ENCODE results near the gene CHRNA9. TPM values are rescaled to one million over a fixed set of nuclear protein-coding genes. Genes with fewer than 3 reads are reported as not detected.

Gene CHRNA9
- total and polyA plus RNA-seq, 7 experiments from 2014 or later: 0.30 to 1.1 (median 0.39) TPM; not detected in 3

- peak overlapping the region in 8 of 9 donors; percentile 94 to 99 (median 98) for H3K27ac Mint-ChIP-seq
- ChIA-PET POLR2A (interaction anchor here (0.6 to 4.4 kb wide), 31 partner anchors 8 to 253 kb away, joined by 3 to 36 read pairs (median 5); no protein-coding TSS in a partner anchor), CTCF (interaction anchor here (0.6 to 2.9 kb wide), 17 partner anchors 9 to 89 kb away, joined by 3 to 13 read pairs (median 4); no protein-coding TSS in a partner anchor)
- DNase-seq: no peak
- peaks cover 50 to 86% (median 72%) of the 10 kb centered on the region in 7 donors for H3K4me1 Mint-ChIP-seq
- Histone ChIP-seq H3K27me3 (ENCODE audit: control insufficient read depth in 2 of 2, insufficient read depth in 2 of 2, low read length in 2 of 2) (no peaks in the 10 kb centered on the region), H3K4me3 (ENCODE audit: low read length) (no peak overlapping the region), H3K36me3 (ENCODE audit: control insufficient read depth in 2 of 3, insufficient read depth in 3 of 3, low read length in 3 of 3) (no peaks in the 10 kb centered on the region), H3K9me3 (ENCODE audit: control insufficient read depth in 2 of 3, low read length in 3 of 3) (no peaks in the 10 kb centered on the region), H3K27ac (ENCODE audit: low read depth, low read length) (peak overlapping the region; percentile 74), H3K4me1 (ENCODE audit: control insufficient read depth in 2 of 2, insufficient read depth in 2 of 2, low read length in 2 of 2) (peaks cover 76 to 83% of the 10 kb centered on the region in 2 donors)
- H3K4me3 Mint-ChIP-seq: peak overlapping the region; percentile 53 to 88 (median 66)
- no peak for ATAC-seq
- no peaks in the 10 kb centered on the region for H3K27me3 Mint-ChIP-seq
- peaks cover 0 to 20% (median 9%) of the 10 kb centered on the region in 5 donors for H3K36me3 Mint-ChIP-seq
- intact Hi-C loops (cut with micrococcal nuclease): loop anchor here (1.0 to 10.0 kb wide), 12 partner anchors 9 to 1636 kb away; partner anchors contain the start of genes KLF3 (in 1 of the 2), LIAS (in 1 of the 2), RPL9 (in 1 of the 2) and UGDH (in 1 of the 2)
- peaks cover 3 to 11% (median 5%) of the 10 kb centered on the region in 11 donors for H3K9me3 Mint-ChIP-seq
Measured at GRCh38 chr4:40300371-40301162, 34.6 kb upstream of the CHRNA9 start.

DNA sequence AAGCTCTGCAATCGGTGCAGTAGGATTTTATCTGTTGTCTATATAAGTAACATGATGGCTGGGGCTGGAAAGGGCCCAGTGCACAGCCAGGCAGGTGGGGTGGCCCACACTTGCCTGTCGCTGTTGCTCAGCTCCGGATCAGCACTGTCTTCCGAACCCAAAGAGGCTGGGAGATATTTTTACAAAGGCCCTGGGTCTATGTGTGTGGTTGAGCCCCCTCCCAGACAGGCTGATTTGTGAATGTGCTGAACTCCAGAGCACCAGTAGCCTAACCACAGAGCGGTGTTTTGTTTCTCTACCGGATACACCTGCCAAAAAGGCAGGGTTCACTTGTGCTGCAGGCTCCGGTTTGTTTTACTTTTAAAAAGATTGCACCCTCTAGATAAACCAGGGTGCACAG, 33.5 kb upstream of the CHRNA9 start:
- Histone ChIP-seq H3K27me3 (ENCODE audit: control insufficient read depth in 2 of 2, insufficient read depth in 2 of 2, low read length in 2 of 2) (no peaks in the 10 kb centered on the region), H3K27ac (ENCODE audit: low read depth, low read length) (peak overlapping the region; percentile 74), H3K9me3 (ENCODE audit: control insufficient read depth in 2 of 3, low read length in 3 of 3) (no peaks in the 10 kb centered on the region), H3K4me1 (ENCODE audit: control insufficient read depth in 2 of 2, insufficient read depth in 2 of 2, low read length in 2 of 2) (peaks cover 87 to 90% of the 10 kb centered on the region in 2 donors), H3K36me3 (ENCODE audit: control insufficient read depth in 2 of 3, insufficient read depth in 3 of 3, low read length in 3 of 3) (no peaks in the 10 kb centered on the region), H3K4me3 (ENCODE audit: low read length) (peak overlapping the region; percentile 17)
- peaks cover 0 to 19% (median 9%) of the 10 kb centered on the region in 5 donors for H3K36me3 Mint-ChIP-seq
- intact Hi-C loops (cut with micrococcal nuclease): loop anchor here (1.0 to 10.0 kb wide), 12 partner anchors 8 to 1637 kb away; partner anchors contain the start of genes KLF3 (in 1 of the 2), LIAS (in 1 of the 2), RPL9 (in 1 of the 2) and UGDH (in 1 of the 2)
- H3K4me3 Mint-ChIP-seq: peak overlapping the region; percentile 56 to 88 (median 76)
- DNase-seq: peak in 8 of 9 donors; percentile 36 to 96 (median 92)
- peak overlapping the region in 8 of 9 donors; percentile 94 to 99 (median 98) for H3K27ac Mint-ChIP-seq
- POLR2A ChIA-PET: interaction anchor here (0.6 to 4.4 kb wide), 31 partner anchors 9 to 254 kb away, joined by 3 to 36 read pairs (median 5); partner anchors contain the start of gene N4BP2
- peaks cover 60 to 92% (median 82%) of the 10 kb centered on the region in 7 donors for H3K4me1 Mint-ChIP-seq
- H3K27me3 Mint-ChIP-seq: no peaks in the 10 kb centered on the region
- peak; percentile 92 for ATAC-seq
- CTCF ChIA-PET: interaction anchor here (0.8 to 2.9 kb wide), 13 partner anchors 8 to 150 kb away, joined by 3 to 13 read pairs (median 4); no protein-coding TSS in a partner anchor
- peaks cover 3 to 11% (median 5%) of the 10 kb centered on the region in 11 donors for H3K9me3 Mint-ChIP-seq

DNA sequence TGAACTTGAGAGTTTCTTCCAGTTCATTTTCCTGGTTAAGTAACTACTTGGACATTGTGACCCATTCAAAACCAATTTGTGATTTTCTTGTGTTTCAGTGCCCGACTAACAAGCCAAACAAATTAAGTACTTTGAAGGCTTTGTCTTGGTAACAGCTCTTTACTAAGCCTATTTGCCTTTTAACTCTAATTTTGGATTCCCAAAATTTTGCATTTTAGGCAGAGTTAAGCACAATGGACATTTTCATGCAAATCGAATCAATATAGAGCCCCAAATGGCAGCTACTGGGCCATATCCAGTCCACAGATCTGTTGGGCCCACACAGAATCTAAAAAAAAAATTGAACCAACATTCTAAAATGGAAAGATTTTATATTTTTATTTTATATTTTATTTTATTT, 31.4 kb upstream of the CHRNA9 start:
- Histone ChIP-seq H3K4me1 (ENCODE audit: control insufficient read depth in 2 of 2, insufficient read depth in 2 of 2, low read length in 2 of 2) (peaks cover 91 to 93% of the 10 kb centered on the region in 2 donors), H3K9me3 (ENCODE audit: control insufficient read depth in 2 of 3, low read length in 3 of 3) (no peaks in the 10 kb centered on the region), H3K27me3 (ENCODE audit: control insufficient read depth in 2 of 2, insufficient read depth in 2 of 2, low read length in 2 of 2) (no peaks in the 10 kb centered on the region), H3K36me3 (ENCODE audit: control insufficient read depth in 2 of 3, insufficient read depth in 3 of 3, low read length in 3 of 3) (no peaks in the 10 kb centered on the region), H3K4me3 (ENCODE audit: low read length) (no peak overlapping the region), H3K27ac (ENCODE audit: low read depth, low read length) (peak overlapping the region; percentile 57)
- H3K27ac Mint-ChIP-seq: peak overlapping the region in 8 of 9 donors; percentile 19 to 98 (median 77)
- intact Hi-C loops (cut with micrococcal nuclease): loop anchor here (10.0 kb wide), 3 partner anchors 779 to 1639 kb away; partner anchors contain the start of genes KLF3 (in 1 of the 2), LIAS (in 1 of the 2), RPL9 (in 1 of the 2) and UGDH (in 1 of the 2)
- H3K4me3 Mint-ChIP-seq: peak overlapping the region in 2 of 10 donors; percentile 6 to 78
- no peak for ATAC-seq
- peaks cover 0 to 16% (median 9%) of the 10 kb centered on the region in 5 donors for H3K36me3 Mint-ChIP-seq
- ChIA-PET POLR2A (interaction anchor here (0.7 to 16.3 kb wide), 10 partner anchors 14 to 106 kb away, joined by 3 to 229 read pairs (median 6); partner anchors contain the start of gene RHOH), CTCF (interaction anchor here (0.6 to 1.2 kb wide), 6 partner anchors 13 to 103 kb away, joined by 3 to 4 read pairs (median 4); no protein-coding TSS in a partner anchor)
- peaks cover 69 to 93% (median 85%) of the 10 kb centered on the region in 7 donors for H3K4me1 Mint-ChIP-seq
- DNase-seq: no peak
- H3K27me3 Mint-ChIP-seq: no peaks in the 10 kb centered on the region
- peaks cover 1 to 11% (median 4%) of the 10 kb centered on the region in 11 donors for H3K9me3 Mint-ChIP-seq

- Mint-ChIP-seq H3K4me3 (peak overlapping the region; percentile 64 to 83 (median 78)), H3K9me3 (peaks cover 1 to 11% (median 4%) of the 10 kb centered on the region in 11 donors), H3K27me3 (no peaks in the 10 kb centered on the region), H3K27ac (peak overlapping the region; percentile 94 to 100 (median 99)), H3K36me3 (peaks cover 0 to 16% (median 9%) of the 10 kb centered on the region in 5 donors), H3K4me1 (peaks cover 74 to 95% (median 84%) of the 10 kb centered on the region in 7 donors)
- no peaks in the 10 kb centered on the region for H3K27me3 ChIP-seq (ENCODE audit: control insufficient read depth in 2 of 2, insufficient read depth in 2 of 2, low read length in 2 of 2)
- H3K9me3 ChIP-seq (ENCODE audit: control insufficient read depth in 2 of 3, low read length in 3 of 3): no peaks in the 10 kb centered on the region
- DNase-seq: peak in 3 of 9 donors; percentile 48 to 56 (median 48)
- ChIA-PET CTCF (interaction anchor here (0.5 to 3.5 kb wide), 19 partner anchors 10 to 275 kb away, joined by 3 to 18 read pairs (median 5); no protein-coding TSS in a partner anchor), POLR2A (interaction anchor here (0.6 to 16.3 kb wide), 24 partner anchors 11 to 608 kb away, joined by 3 to 229 read pairs (median 5); partner anchors contain the start of genes N4BP2 and RHOH)
- peaks cover 81 to 90% of the 10 kb centered on the region in 2 donors for H3K4me1 ChIP-seq (ENCODE audit: control insufficient read depth in 2 of 2, insufficient read depth in 2 of 2, low read length in 2 of 2)
- intact Hi-C loops (cut with micrococcal nuclease): loop anchor here (5.0 to 10.0 kb wide), 5 partner anchors 328 to 1641 kb away; partner anchors contain the start of genes KLF3 (in 1 of the 2), LIAS (in 1 of the 2), PDS5A (in 1 of the 2) and RPL9 (in 1 of the 2)
- H3K27ac ChIP-seq (ENCODE audit: low read depth, low read length): peak overlapping the region; percentile 87
- no peak overlapping the region for H3K4me3 ChIP-seq (ENCODE audit: low read length)
- no peaks in the 10 kb centered on the region for H3K36me3 ChIP-seq (ENCODE audit: control insufficient read depth in 2 of 3, insufficient read depth in 3 of 3, low read length in 3 of 3)
- ATAC-seq: peak; percentile 6
Measured at GRCh38 chr4:40305328-40306170, 29.6 kb upstream of the CHRNA9 start.

DNA sequence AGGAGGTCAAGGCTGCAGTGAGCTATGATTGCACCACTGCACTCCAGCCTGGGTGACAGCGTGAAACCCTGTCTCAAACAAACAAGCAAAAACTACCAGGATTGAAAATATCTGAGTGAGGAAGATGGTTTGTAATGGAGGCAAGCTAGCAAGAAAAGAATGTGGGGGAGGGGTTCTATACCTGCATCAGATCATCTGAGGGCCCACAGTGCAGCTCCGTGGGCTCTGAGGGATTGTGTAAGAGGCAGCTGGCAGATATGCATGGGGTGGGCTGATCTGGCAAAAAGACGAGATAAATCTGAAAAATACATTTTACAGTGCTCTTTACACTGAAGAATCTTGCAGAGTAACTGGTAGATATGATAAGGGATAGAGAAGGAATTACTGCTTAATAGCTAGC, 28.9 kb upstream of the CHRNA9 start:
- H3K4me3 ChIP-seq (ENCODE audit: low read length): no peak overlapping the region
- ChIA-PET CTCF (interaction anchor here (0.9 to 3.5 kb wide), 12 partner anchors 11 to 157 kb away, joined by 3 to 18 read pairs (median 6); no protein-coding TSS in a partner anchor), POLR2A (interaction anchor here (0.8 to 16.3 kb wide), 15 partner anchors 11 to 609 kb away, joined by 3 to 229 read pairs (median 30); partner anchors contain the start of genes N4BP2 and RHOH)
- H3K9me3 ChIP-seq (ENCODE audit: control insufficient read depth in 2 of 3, low read length in 3 of 3): no peaks in the 10 kb centered on the region
- Mint-ChIP-seq H3K27me3 (no peaks in the 10 kb centered on the region), H3K4me1 (peaks cover 73 to 95% (median 85%) of the 10 kb centered on the region in 7 donors), H3K4me3 (peak overlapping the region; percentile 59 to 83 (median 74)), H3K9me3 (peaks cover 1 to 11% (median 4%) of the 10 kb centered on the region in 11 donors), H3K27ac (peak overlapping the region; percentile 94 to 100 (median 99)), H3K36me3 (peaks cover 0 to 16% (median 9%) of the 10 kb centered on the region in 5 donors)
- intact Hi-C loops (cut with micrococcal nuclease): loop anchor here (5.0 to 10.0 kb wide), 5 partner anchors 329 to 1641 kb away; partner anchors contain the start of genes KLF3 (in 1 of the 2), LIAS (in 1 of the 2), PDS5A (in 1 of the 2) and RPL9 (in 1 of the 2)
- H3K27ac ChIP-seq (ENCODE audit: low read depth, low read length): peak overlapping the region; percentile 87
- peaks cover 74 to 90% of the 10 kb centered on the region in 2 donors for H3K4me1 ChIP-seq (ENCODE audit: control insufficient read depth in 2 of 2, insufficient read depth in 2 of 2, low read length in 2 of 2)
- ATAC-seq: no peak
- no peaks in the 10 kb centered on the region for H3K36me3 ChIP-seq (ENCODE audit: control insufficient read depth in 2 of 3, insufficient read depth in 3 of 3, low read length in 3 of 3)
- peak in 1 of 9 donors; percentile 24 for DNase-seq
- no peaks in the 10 kb centered on the region for H3K27me3 ChIP-seq (ENCODE audit: control insufficient read depth in 2 of 2, insufficient read depth in 2 of 2, low read length in 2 of 2)
